C4-2B (cell line): Measurements from ENCODE around the gene FAF1.

Experiments used
- ZFX ChIP-seq: fragments of 450-650 bp; IDR thresholded peaks from 2 replicates; pipeline ENCODE4 v1.6.1; 2017
- TF ChIP-seq, protein P1 (sequence below): fragments of 450-650 bp; conservative IDR thresholded peaks from 2 replicates; pipeline ENCODE4 v1.5.1; 2017; ENCODE audit warnings: mild to moderate bottlenecking

DNA sequence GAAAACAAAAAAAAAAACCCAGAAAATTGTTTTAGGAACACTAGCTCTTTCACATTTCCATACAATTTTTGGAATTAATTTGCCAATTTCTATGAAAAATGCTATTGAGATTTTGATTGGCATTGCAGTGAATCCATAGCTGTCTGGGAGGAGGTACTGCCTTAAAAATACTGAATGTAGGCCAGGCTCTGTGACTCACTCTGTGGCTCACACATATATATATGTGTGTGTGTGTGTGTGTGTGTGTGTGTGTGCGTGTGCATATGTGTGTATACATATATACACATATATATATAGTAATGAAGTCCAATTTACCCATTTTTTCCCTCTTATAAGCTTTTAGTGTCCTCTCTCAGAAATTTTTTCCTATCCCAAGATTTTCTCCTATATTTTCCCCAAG lies 322.6 kb downstream of the FAF1 start:
- TF ChIP-seq, protein P1, sequence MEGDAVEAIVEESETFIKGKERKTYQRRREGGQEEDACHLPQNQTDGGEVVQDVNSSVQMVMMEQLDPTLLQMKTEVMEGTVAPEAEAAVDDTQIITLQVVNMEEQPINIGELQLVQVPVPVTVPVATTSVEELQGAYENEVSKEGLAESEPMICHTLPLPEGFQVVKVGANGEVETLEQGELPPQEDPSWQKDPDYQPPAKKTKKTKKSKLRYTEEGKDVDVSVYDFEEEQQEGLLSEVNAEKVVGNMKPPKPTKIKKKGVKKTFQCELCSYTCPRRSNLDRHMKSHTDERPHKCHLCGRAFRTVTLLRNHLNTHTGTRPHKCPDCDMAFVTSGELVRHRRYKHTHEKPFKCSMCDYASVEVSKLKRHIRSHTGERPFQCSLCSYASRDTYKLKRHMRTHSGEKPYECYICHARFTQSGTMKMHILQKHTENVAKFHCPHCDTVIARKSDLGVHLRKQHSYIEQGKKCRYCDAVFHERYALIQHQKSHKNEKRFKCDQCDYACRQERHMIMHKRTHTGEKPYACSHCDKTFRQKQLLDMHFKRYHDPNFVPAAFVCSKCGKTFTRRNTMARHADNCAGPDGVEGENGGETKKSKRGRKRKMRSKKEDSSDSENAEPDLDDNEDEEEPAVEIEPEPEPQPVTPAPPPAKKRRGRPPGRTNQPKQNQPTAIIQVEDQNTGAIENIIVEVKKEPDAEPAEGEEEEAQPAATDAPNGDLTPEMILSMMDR, result no peak
- no peak for TF ChIP-seq ZFX
